ENCODE data around the gene COMT.

The COMT gene

GRCh38 chr22:19970031-19970478 lies 28.5 kb downstream of the COMT start:
- no peak; the same call in 2 of the 3 replicates for ATAC-seq (ENCODE audit: insufficient read depth, low read depth)
- H2AFZ ChIP-seq (ENCODE audit: low read depth, low read length): no peak overlapping the region
- no peak overlapping the region for H3K9ac ChIP-seq (ENCODE audit: low read depth, low read length)
- no peak for DNase-seq
- no peaks in the 10 kb centered on the region for H3K27me3 ChIP-seq (ENCODE audit: insufficient read depth, low read length, poor library complexity)
- H3K4me3 ChIP-seq (ENCODE audit: low read depth in 1 of 2, low read length in 2 of 2): no peak overlapping the region
- no peaks in the 10 kb centered on the region for H3K9me3 ChIP-seq (ENCODE audit: insufficient read depth, low read length, severe bottlenecking)
- peaks cover 16% of the 10 kb centered on the region for H4K20me1 ChIP-seq (ENCODE audit: insufficient read depth, low read length)
- H3K4me1 ChIP-seq (ENCODE audit: insufficient read depth, low read length): peaks cover 10% of the 10 kb centered on the region
- no peak for TF ChIP-seq EZH2 (IDR thresholded peaks at IDR 0.05; ENCODE audit: borderline replicate concordance, low read depth, low read length, severe bottlenecking)
- TF ChIP-seq, protein P1, sequence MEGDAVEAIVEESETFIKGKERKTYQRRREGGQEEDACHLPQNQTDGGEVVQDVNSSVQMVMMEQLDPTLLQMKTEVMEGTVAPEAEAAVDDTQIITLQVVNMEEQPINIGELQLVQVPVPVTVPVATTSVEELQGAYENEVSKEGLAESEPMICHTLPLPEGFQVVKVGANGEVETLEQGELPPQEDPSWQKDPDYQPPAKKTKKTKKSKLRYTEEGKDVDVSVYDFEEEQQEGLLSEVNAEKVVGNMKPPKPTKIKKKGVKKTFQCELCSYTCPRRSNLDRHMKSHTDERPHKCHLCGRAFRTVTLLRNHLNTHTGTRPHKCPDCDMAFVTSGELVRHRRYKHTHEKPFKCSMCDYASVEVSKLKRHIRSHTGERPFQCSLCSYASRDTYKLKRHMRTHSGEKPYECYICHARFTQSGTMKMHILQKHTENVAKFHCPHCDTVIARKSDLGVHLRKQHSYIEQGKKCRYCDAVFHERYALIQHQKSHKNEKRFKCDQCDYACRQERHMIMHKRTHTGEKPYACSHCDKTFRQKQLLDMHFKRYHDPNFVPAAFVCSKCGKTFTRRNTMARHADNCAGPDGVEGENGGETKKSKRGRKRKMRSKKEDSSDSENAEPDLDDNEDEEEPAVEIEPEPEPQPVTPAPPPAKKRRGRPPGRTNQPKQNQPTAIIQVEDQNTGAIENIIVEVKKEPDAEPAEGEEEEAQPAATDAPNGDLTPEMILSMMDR (IDR thresholded peaks at IDR 0.05; ENCODE audit: borderline replicate concordance, extremely low read depth, low read length, poor library complexity, severe bottlenecking): no peak
- no peak overlapping the region for H3K4me2 ChIP-seq (ENCODE audit: insufficient read depth, low read length)
- H3K27ac ChIP-seq (ENCODE audit: low read length): no peak overlapping the region
- H3K79me2 ChIP-seq (ENCODE audit: insufficient read depth, low read length): no peaks in the 10 kb centered on the region
- H3K36me3 ChIP-seq (ENCODE audit: insufficient read depth, low read length): peaks cover 49% of the 10 kb centered on the region

DNA sequence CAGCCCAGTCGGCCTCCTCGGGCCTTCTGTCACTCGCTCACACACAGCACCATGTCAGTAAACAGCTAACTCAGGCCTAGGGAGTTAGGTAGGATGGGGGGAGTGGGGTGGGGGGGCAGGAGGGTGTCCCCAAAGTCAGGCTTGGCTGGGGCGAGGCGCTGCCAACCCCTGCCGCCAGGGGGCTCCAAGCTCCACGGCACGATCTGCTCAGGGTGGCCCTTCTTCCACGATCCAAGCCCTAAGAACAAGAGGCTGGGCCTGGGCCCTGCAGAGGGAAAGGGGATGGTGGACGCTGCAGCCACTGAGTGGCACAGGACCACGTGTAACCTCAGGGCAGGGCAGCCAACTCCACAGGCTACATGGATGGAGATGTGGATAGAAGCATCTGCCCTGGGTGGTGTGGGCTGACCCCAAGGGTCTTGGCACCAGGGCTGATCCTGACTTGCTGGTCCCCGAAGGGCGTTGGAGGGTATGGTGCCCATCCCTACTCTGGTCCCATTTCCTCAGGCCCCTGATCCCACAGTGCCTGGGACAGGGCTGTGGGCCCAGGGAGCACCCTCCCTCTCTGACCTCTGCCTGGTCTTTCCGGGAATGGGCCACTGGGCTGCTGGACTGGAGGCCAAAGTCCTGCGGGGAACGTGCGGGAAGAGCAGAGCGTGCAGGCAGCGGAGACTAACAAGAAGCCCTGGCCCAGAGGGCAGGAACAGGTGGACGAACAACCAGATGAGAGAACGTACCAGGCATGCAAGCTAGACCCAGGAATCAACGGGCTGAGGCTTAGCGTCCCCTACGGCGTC lies 29.1 kb downstream of the COMT start:
- ATAC-seq (ENCODE audit: insufficient read depth, low read depth) (peak; percentile 66), DNase-seq (peak; percentile 78)
- Histone ChIP-seq H3K4me2 (ENCODE audit: insufficient read depth, low read length) (no peak overlapping the region), H3K27ac (ENCODE audit: low read length) (0 out of 2 replicates have a peak overlapping the region, but pooled peaks have one; percentile 10), H3K27me3 (ENCODE audit: insufficient read depth, low read length, poor library complexity) (no peaks in the 10 kb centered on the region), H3K9me3 (ENCODE audit: insufficient read depth, low read length, severe bottlenecking) (no peaks in the 10 kb centered on the region), H3K4me3 (ENCODE audit: low read depth in 1 of 2, low read length in 2 of 2) (no peak overlapping the region), H3K79me2 (ENCODE audit: insufficient read depth, low read length) (no peaks in the 10 kb centered on the region), H3K9ac (ENCODE audit: low read depth, low read length) (0 out of 2 replicates have a peak overlapping the region, but pooled peaks have one; percentile 6), H2AFZ (ENCODE audit: low read depth, low read length) (no peak overlapping the region), H4K20me1 (ENCODE audit: insufficient read depth, low read length) (peaks cover 16% of the 10 kb centered on the region), H3K36me3 (ENCODE audit: insufficient read depth, low read length) (peaks cover 48% of the 10 kb centered on the region), H3K4me1 (ENCODE audit: insufficient read depth, low read length) (peaks cover 10% of the 10 kb centered on the region)
- TF ChIP-seq EZH2 (IDR thresholded peaks at IDR 0.05; ENCODE audit: borderline replicate concordance, low read depth, low read length, severe bottlenecking): no peak
- TF ChIP-seq, protein P1 (IDR thresholded peaks at IDR 0.05; ENCODE audit: borderline replicate concordance, extremely low read depth, low read length, poor library complexity, severe bottlenecking): peak; percentile 88

DNA sequence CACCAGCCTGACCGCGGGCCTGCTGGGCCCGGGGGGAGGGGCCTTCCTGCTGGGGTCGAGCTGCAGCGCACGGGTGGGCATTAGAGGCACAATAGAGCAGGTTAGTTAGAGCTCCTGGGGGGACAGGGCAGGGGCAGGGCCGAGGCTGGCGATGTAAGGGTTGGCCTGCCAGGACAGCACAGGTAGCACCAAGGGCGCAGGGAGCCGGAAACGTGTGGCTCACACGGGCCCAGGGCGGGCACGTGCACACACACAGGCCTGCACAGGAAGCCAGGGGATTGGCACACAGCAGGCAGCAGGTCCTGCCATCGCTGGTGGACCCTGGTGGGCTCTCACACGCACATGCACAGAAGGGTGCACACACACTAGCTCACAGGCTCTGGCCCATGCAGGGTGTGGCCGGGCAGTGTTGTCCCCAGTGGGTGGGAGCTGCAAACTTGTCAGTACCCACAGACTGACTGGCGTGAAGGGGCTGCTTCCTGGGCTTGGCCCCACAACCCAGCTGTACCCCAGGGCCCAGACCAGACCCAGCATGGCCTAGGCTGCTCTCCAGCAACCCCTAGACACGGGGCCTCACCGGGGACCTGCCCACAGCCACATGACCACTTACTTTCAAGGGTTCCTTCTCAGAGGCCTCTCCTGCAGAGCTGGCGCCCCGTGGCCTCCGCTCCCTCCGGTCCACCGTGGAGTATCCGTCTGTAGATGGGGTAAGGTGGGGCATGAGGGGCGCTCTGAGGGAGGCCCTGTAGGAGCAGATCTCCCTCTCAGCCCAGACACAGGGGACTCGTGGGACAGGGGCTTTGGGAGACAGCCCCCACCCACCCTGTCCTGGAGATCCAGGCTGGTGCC lies 29.9 kb downstream of the COMT start:
- no peaks in the 10 kb centered on the region for H3K79me2 ChIP-seq (ENCODE audit: insufficient read depth, low read length)
- H3K36me3 ChIP-seq (ENCODE audit: insufficient read depth, low read length): peaks cover 42% of the 10 kb centered on the region
- H3K4me1 ChIP-seq (ENCODE audit: insufficient read depth, low read length): peaks cover 10% of the 10 kb centered on the region
- no peak overlapping the region for H3K27ac ChIP-seq (ENCODE audit: low read length)
- no peaks in the 10 kb centered on the region for H3K27me3 ChIP-seq (ENCODE audit: insufficient read depth, low read length, poor library complexity)
- no peaks in the 10 kb centered on the region for H3K9me3 ChIP-seq (ENCODE audit: insufficient read depth, low read length, severe bottlenecking)
- no peak for DNase-seq
- no peak for TF ChIP-seq EZH2 (IDR thresholded peaks at IDR 0.05; ENCODE audit: borderline replicate concordance, low read depth, low read length, severe bottlenecking)
- TF ChIP-seq, protein P1 (IDR thresholded peaks at IDR 0.05; ENCODE audit: borderline replicate concordance, extremely low read depth, low read length, poor library complexity, severe bottlenecking): no peak
- peaks cover 16% of the 10 kb centered on the region for H4K20me1 ChIP-seq (ENCODE audit: insufficient read depth, low read length)
- no peak overlapping the region for H2AFZ ChIP-seq (ENCODE audit: low read depth, low read length)
- 0 out of 2 replicates have a peak overlapping the region, but pooled peaks have one; percentile 6 for H3K9ac ChIP-seq (ENCODE audit: low read depth, low read length)
- H3K4me2 ChIP-seq (ENCODE audit: insufficient read depth, low read length): no peak overlapping the region
- H3K4me3 ChIP-seq (ENCODE audit: low read depth in 1 of 2, low read length in 2 of 2): no peak overlapping the region
- ATAC-seq (ENCODE audit: insufficient read depth, low read depth): no peak

All from DND-41 (cell line).